Right hindlimb (tissue), 1 donor: ENCODE measurements around the gene PTPRT.

Experiments used
- DNase-seq: peaks from one replicate; pipeline ENCODE4 v3.0.0-alpha.2; 2018

PTPRT gene

DNA sequence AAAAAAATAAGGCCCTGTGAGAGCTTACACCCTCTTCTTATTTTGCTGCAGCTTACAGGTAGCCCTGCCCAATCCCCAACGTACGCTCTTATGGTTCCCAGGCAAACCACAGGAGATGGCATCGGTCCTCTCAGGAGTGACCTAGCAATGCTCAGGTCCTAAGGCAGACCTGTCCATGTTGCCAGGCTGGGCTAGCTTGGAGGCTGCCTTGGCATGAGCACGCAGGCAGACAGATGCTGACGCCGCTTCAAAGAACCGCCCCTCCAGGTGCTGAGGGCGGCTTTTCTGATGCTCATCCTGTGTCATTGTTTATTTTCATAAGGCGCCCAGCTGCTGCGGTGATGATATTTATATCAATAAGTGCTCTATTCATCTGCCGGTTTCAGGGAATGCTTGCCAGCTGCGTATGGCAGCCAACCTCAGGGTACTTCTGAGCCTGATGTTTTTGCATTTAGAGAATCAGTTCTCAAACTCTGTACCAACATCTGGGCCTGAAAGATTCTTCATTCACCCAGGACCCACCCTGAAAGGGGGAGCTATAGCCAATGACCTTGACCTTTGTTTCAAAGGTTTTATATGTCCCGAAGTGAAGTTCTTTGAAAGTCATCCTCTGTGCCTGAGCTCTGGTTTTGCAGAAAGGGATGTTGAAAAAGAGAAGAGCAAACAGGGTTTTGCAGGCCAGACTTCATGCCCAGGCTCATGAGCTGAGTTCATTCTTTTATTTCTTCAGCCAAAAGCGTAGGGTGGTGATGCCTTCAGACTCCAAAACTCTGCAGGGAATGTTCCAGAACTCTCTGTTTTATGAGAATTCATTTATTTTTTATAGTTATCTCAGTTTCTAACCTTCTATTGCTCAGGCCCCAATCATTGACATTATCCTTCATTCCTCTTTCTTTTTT is 1095.9 kb downstream of the PTPRT start:
- DNase-seq, result no peak

DNA sequence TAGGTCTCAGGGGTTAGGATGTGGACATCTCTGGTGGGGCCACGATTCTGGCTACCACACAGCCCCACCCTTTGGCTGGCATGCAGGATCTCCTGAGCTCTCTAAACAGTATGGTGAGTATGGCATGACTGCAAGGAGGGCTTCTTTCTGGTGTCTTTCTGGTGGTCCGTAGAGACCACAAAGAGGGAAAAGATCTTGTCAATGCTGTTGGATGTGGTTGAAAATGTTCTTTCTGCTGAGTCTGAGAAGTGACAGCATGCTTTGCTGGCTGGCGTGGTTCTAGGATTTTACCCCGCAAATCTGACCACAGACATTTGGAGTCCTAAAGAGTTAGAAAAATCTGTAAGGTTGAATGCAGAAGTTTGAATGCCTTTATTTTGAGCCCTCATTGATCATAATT is 1096.7 kb downstream of the PTPRT start:
- DNase-seq, result no peak

DNA sequence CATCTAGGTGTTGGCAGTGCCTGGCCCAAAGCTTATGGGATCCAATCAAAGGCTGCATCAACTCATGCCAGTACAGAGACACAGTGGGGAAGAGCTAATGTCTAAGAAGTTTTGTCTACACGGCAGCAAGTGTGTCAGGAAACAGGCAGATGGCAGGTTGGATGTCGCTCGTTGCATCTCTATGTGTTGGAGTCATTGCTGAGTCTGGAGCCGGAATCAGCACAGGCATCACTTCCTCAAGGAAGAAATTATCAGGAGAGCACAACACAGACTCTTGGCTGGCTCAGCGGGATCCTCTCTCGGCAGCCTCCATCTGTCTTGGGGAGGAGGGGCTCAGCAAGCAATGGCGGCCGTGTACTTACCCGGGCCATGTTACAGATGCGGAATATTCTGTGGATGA is 1104.3 kb downstream of the PTPRT start:
- DNase-seq, result no peak

DNA sequence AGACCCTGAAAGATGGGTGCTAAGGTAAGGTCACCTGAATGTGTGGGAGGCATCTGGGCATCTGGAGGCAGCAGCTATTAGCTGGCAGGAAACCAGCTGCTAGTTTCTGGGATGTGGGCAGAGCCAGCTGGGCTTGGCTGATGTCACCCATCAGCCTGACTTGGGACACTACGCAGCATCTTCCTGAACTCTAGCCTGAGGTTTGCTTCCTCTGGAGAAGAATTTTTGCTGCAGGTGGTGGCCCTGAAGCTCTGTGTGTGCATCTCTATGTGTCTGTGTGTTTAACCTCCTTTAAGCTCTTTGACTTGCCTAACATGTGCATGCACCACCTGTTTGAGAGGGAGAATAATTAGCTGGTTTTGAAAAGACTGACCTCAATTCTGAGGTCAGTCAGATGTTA is 1106.4 kb downstream of the PTPRT start:
- DNase-seq, result no peak

DNA sequence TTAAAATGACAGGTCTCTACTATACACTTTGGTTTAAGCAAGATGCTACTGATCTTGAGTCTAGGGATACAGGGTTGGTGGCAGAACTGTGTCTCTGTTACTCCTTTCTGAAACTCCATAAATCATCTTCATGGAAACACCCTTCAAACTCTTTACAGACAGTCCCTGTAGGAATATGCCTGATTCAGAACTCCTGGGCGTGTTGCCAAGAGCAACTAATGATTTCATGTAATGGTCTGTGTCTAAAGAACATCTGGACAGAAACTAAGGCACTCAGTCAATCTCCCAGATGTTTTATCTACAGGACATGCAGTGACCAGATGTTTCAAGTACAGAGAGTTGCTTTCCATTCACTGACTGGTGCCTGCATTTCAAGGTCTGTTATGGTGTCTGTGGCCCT is 1107.1 kb downstream of the PTPRT start:
- peak; percentile 73 for DNase-seq

DNA sequence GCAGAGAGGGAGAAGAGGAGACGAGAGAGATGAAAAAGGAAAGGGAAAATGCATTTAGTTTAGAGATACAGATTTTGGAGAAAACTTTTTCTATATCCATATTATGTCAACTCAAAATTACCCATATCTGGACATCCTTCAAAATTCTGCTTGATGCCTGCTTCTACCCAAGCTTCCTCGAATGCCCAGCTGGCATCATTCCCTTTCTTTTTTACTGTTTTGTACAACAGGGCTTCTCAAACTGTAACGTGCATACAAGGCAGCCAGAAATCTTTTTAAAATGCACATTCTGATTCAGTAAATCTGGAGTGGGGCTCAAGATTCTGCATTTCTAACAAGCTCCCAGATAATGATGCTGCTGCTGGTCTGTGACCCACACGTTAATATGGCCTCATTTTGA is 1108.8 kb downstream of the PTPRT start:
- no peak for DNase-seq

DNA sequence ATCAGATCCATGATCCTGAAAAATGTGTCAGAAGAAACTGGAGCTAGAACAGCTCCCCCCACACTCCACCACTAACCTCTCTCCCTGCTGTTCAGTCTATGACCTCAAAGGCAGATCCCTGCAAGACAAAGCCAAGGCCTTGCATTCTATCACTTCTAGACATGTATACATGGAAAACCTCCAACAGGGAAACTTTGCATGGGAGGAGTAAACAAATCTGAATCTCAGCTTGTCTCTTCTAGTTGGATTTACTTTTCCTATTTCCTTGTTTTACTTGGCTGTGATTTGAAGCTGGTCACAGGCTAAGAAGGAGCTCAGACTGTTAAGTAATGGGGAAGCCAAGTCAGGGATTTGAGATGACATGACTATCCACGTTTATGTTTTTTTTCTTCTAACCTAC is 1114.8 kb downstream of the PTPRT start:
- DNase-seq, result no peak

DNA sequence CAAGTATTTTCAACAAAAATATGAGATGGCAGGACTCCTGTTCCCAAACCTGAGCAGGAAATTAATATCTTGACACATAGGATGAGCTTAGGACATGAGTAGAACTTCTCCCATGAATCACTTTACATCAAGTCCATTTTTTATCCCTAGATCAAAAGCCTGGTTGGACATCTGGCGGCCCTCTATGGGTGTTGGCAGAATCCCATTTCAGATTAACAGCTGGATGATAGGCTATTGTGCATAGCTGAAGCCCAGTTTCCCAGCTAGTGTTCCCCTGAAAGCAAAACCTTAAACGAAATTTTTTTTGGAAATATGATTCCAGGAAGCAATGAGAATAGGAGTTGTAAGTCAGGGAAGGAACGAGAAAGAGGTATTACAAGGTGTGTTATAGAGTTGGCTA is 1122.1 kb downstream of the PTPRT start:
- DNase-seq, result peak; percentile 25

DNA sequence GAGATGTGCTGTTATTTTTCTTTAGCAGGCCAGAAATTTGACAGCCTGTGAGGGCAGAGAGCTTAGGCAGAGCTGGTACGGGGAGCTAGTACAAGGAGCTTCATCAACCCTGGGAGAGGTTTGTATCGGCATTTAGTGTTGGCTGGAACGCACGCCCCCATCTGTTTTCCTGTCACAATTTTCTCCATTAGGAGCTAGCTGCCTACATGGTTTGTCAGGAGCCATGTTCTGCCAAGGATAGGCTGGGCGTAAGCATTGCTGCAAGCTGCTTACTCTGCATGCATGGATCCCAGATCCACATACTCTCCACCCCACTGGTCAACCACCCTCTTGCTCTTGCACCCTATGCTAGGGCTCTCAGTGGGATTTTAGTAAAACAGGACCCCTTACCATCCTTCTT is 1122.5 kb downstream of the PTPRT start:
- no peak for DNase-seq

DNA sequence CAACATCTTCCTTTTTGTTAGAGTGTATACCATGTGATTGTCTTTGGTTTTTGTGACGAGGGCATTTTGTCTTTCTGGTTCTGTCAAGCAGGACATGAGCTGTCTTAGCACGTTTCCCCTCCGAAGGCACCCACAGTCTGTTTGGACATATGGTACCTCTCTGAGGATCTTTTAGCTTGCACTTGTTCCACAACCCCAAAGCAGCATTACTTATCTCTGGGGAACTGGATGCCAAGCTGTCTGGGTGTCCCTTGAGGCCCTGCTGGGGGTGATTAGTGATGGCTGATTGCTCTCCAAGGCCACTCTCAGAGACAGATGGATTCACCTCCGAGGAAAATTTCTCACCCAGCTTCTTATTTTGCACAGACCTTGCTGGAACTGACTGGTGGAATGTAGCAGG is 1126.6 kb downstream of the PTPRT start:
- no peak for DNase-seq

DNA sequence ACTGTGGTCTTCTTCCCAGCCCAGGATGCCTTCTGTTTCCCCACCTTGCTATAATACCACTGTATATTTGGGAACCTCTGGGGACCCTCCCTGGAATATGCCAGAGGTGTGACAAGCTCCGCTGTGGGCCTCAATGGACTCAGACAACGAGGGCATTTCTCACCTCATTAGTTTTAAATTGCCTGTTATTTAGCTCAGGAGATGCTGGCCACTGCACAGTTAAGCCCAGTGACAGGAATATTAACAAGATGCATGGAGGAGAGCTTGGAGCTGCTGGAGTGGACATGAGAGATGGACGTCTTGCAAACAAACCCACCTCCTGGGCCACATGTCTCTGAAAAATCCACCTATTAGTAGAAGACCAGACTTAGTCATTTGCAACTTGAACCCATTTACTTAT is 1136.4 kb downstream of the PTPRT start:
- no peak for DNase-seq

DNA sequence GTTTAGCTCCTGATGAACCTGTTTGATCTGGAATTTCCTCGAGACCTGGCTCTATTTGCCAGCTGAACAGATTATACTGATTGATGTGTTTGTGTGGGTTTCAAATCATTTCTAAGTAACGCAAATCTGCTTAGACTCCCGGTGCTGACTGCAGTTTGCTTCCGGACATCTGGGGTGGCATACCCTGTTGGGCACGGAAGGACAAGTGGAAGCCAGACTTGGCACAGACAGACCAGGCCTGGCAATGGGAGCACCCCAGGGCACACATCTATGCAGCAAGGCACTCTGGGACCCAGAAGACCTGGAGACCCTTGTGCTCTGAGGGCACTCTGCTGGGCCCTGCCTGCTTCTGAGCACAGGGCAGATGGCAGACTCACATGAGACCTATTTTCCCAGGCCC is 1137.8 kb downstream of the PTPRT start:
- no peak for DNase-seq

DNA sequence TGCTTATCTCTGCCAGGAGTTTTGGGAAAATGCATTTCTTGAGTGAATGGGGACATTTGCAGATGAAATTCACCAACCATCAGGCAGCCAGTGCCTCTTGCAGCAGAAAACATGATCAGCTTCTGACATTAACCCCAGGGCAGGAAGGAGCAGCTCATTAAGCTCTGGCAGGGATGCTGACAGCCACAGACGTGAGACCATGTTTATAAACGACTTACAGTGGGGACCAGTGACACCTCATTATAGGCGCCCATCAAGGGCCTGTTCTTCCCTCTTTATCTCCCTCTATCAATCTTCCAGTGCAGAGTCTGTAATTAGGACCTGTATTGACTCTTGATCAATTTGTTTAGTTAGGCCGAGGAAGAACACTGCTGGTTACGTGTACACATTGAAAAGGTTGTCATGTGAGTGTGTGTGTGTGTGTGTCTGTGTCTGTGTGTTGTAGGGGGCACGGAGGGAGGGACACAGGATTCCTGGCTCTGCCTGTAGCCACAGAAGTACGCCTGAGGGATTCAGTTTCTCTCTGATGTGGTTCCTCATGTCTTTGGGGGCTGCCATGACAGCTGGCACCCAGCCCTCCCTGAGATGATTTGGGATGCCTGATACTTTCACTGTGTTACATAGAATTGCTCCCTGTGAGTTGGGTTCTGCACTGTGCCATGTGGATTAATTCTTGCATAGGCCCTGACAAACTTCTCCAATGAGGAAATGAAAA is 1143.2 kb downstream of the PTPRT start:
- DNase-seq, result no peak

DNA sequence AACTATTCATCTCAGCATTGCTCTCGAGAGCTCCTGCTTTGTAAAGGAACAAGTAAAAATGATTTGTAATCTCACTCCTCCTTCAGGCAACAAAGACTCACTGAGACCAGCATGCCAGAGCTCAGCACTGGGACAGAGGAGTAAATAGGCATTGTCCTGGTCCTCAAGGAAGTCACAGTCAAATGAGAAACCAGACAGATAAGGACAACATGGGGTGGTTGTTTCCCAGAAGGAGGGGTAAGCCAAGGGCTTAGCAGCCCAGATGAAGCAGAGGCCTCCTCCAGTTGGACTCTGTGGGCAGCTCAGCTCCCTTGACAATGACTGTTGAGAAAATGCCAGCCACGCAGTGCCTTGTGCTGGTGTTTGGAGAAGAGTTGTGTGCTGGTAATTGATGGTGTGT is 1145.8 kb downstream of the PTPRT start:
- no peak for DNase-seq

DNA sequence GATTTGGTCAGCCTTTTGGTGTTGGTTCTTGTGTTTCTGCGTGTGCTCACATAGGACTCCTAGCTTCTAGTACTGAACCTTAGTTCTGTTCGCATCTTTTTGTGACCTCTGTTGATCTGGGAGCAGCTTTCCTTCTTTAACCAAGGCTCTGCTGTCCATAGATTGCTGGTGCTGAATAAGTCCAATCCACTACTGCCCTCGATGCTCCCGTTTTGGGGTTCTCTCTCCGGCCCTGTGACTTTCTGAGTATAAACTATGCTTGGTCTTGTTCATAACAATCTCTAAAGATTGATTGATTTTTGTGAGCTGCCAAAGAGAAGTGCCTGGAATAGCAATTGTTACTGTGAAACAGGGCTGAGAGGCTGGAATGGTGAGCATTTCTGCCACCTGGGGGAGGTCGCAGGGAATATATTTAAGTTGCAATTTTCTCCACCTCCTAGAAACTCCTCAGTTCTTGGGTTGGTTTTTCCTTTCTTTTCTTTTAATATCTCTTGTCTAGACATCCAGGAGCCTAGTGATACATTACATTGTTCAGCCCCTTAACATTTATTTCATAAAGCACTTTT is 1148.6 kb downstream of the PTPRT start:
- no peak for DNase-seq

DNA sequence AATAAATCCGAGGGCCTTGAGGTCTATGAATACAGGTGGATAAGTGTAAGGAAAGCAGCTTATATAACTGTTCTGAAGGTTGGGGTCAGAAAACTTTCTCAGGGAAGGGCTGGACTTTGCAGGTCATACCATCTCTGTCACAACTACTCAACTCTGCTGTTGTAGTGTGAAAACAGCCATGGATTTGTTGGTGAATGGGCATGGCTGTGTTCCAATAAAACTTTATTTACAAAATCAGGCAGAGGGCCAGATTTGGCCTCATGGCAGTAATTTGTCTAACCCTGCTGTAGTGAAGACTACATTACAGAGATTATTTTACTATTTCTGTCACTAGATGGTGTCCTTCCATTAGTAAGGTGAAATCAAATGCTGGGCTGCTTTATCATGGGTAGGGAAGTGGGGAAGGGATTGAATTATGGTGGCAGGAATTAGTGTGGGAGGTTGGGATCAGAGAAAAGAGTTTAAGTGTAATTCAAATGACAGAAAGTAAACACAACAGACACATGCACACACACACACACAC is 1161.9 kb downstream of the PTPRT start:
- DNase-seq, result no peak

DNA sequence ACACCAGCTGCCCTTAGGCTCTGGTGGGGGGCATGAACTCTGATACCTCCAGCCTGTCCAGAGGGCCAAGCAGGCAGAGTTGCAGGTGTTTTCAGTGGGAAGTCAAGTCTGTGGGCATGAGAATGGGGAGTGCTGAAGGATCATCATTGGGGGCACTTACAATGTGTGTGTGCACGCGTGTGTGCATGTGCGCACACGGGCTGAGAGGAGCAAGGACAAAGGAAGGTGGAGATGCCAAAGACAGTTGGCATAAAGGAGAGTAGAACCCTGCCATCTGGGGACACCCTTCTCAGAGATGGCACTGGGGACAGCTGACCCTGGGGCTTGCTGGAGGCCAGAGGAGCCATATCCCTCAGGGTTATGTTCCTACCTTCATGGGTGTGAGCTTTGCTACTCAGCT is 1163.1 kb downstream of the PTPRT start:
- no peak for DNase-seq

DNA sequence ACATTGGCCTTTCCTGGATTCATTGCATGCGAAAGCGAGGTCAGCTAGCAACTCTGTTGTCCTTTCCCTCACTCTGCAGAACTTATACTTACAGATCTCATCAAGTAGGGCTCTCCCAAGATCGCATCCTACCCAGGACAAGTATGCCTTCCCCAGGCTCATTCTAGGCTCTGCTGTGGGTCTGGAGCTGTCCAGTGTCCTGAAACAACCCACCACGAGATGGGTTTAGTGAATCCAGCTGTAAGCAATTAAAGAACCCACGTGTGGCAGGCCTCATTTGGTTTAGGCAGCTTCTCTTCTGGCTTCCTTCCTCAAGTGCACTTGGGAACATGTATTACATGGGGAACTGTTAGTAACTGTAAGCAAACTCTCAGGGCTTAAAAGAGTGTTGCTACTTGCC is 1165.1 kb downstream of the PTPRT start:
- peak; percentile 57 for DNase-seq
